Left renal cortex interstitium (tissue), 4 donors: ENCODE results near the gene SYNC. TPM values are rescaled to one million over a fixed set of nuclear protein-coding genes. Genes with fewer than 3 reads are reported as not detected.
"Not testable (repeated sequence)": the region's sequence is repeated elsewhere in the genome, so short reads cannot be mapped to it uniquely, and the experiment has no call there.

Experiments
- DNase-seq, 4 donors: peaks; one replicate each; pipeline ENCODE4 v3.0.0-alpha.2; 2013; ENCODE audit warnings: low read depth in 4 of 4, low spot score in 2 of 4, missing footprints in 1 of 4
- polyA plus RNA-seq, 4 donors: library from polyadenylated mRNA; unstranded; fragments of 120-200 nt; gene quantifications; one replicate each; pipeline ENCODE4 v1.2.1, GENCODE V29; 2013; ENCODE audit not compliant: insufficient read length in 4 of 4

Gene SYNC
- polyA plus RNA-seq, 4 donors, result 1.2 to 3.0 (median 1.5) TPM

GRCh38 chr1:32695098-32695904, 7.3 kb downstream of the SYNC start:
- no peak for DNase-seq

- DNase-seq, result no peak
Measured at GRCh38 chr1:32693455-32694174, 9.0 kb downstream of the SYNC start.

- DNase-seq, result no peak
Measured at GRCh38 chr1:32686387-32686786, 16.2 kb downstream of the SYNC start.

GRCh38 chr1:32685498-32685897, 17.1 kb downstream of the SYNC start:
- DNase-seq, result no peak

- peak in 1 of 4 donors; percentile 44 for DNase-seq
Measured at GRCh38 chr1:32684167-32684811, 18.3 kb downstream of the SYNC start.

- no peak for DNase-seq
Measured at GRCh38 chr1:32683397-32683796, 19.2 kb downstream of the SYNC start.

GRCh38 chr1:32681999-32682398, 20.6 kb downstream of the SYNC start:
- DNase-seq, result no peak

GRCh38 chr1:32681509-32681908, 21.1 kb downstream of the SYNC start:
- DNase-seq, result no peak

GRCh38 chr1:32680642-32681041, 21.9 kb downstream of the SYNC start:
- no peak for DNase-seq

GRCh38 chr1:32679993-32680392, 22.6 kb downstream of the SYNC start:
- not testable (repeated sequence) for DNase-seq

- DNase-seq, result no peak
Measured at GRCh38 chr1:32676945-32677344, 25.6 kb downstream of the SYNC start.

- DNase-seq, result not testable (repeated sequence)
Measured at GRCh38 chr1:32668716-32669115, 33.9 kb downstream of the SYNC start.

GRCh38 chr1:32666901-32667566, 35.5 kb downstream of the SYNC start:
- DNase-seq, result no peak

- no peak for DNase-seq
Measured at GRCh38 chr1:32665915-32666314, 36.7 kb downstream of the SYNC start.

GRCh38 chr1:32659581-32659980, 43.0 kb downstream of the SYNC start:
- no peak for DNase-seq

GRCh38 chr1:32652244-32652962, 50.2 kb downstream of the SYNC start:
- no peak for DNase-seq

GRCh38 chr1:32651461-32652073, 51.0 kb downstream of the SYNC start:
- peak in 2 of 4 donors; percentile 53 to 58 for DNase-seq

- peak; percentile 92 to 95 (median 94) for DNase-seq
Measured at GRCh38 chr1:32650752-32651460, 51.7 kb downstream of the SYNC start, which contains the start of gene RBBP4. TSS of gene RBBP4 (plus strand) at chr1:32651208. CDS start at chr1:32651307, 99 bp downstream.

- peak; percentile 81 to 91 (median 88) for DNase-seq
Measured at GRCh38 chr1:32650248-32650751, 52.3 kb downstream of the SYNC start, which contains the start of gene ZBTB8OS. TSS of gene ZBTB8OS (minus strand) at chr1:32650550. CDS start at chr1:32650529, 21 bp downstream.
